Raji (cell line): Measurements from ENCODE around the gene SUSD3.

Source experiments
- POLR2A ChIP-seq: IDR thresholded peaks from 2 replicates; pipeline ENCODE4 v1.6.1; 2011; ENCODE audit warnings: low read depth, low read length, control low read depth; ENCODE audit not compliant: insufficient read depth

Gene SUSD3

GRCh38 chr9:93115486-93116071 lies 57.1 kb downstream of the SUSD3 start:
- no peak for TF ChIP-seq POLR2A

- no peak for TF ChIP-seq POLR2A
Measured at GRCh38 chr9:93116072-93116961, 57.8 kb downstream of the SUSD3 start.

GRCh38 chr9:93117924-93118862 lies 59.7 kb downstream of the SUSD3 start:
- TF ChIP-seq POLR2A, result no peak

- no peak for TF ChIP-seq POLR2A
Measured at GRCh38 chr9:93118863-93119702, 60.6 kb downstream of the SUSD3 start.

- TF ChIP-seq POLR2A, result no peak
Measured at GRCh38 chr9:93119703-93119952, 61.1 kb downstream of the SUSD3 start.

- no peak for TF ChIP-seq POLR2A
Measured at GRCh38 chr9:93119953-93120845, 61.7 kb downstream of the SUSD3 start.

- TF ChIP-seq POLR2A, result no peak
Measured at GRCh38 chr9:93120846-93121315, 62.4 kb downstream of the SUSD3 start.

GRCh38 chr9:93121316-93122241 lies 63.1 kb downstream of the SUSD3 start:
- no peak for TF ChIP-seq POLR2A

- TF ChIP-seq POLR2A, result no peak
Measured at GRCh38 chr9:93122721-93123221, 64.3 kb downstream of the SUSD3 start.

GRCh38 chr9:93123561-93124283 lies 65.2 kb downstream of the SUSD3 start:
- TF ChIP-seq POLR2A, result no peak

- TF ChIP-seq POLR2A, result no peak
Measured at GRCh38 chr9:93124793-93125192, 66.3 kb downstream of the SUSD3 start.

GRCh38 chr9:93125331-93125894 lies 66.9 kb downstream of the SUSD3 start:
- TF ChIP-seq POLR2A, result no peak
